Prostate gland (tissue), 2 donors: ENCODE data around the gene HIP1R. TPM values are rescaled to one million over a fixed set of nuclear protein-coding genes. Genes with fewer than 3 reads are reported as not detected.

Experiments used
- DNase-seq: peaks from one replicate; pipeline ENCODE4 v3.0.0-alpha.2; 2019; ENCODE audit warnings: low spot score
- H3K27ac ChIP-seq, 2 donors: fragments of 200-600 bp; sonication (generic); 2 replicates each; pipeline ENCODE4 v1.5.1; 2017 to 2019
- H3K27me3 ChIP-seq: fragments of 200-600 bp; sonication (generic); replicated peaks from 2 replicates; pipeline ENCODE4 v1.5.1; 2019; ENCODE audit not compliant: insufficient read depth
- H3K36me3 ChIP-seq, 2 donors: fragments of 200-600 bp; sonication (generic); 1 replicate in 1 of 2; 2 replicates in 1 of 2; pipeline versions ENCODE4 v1.5.1 to v1.8.1; 2017 to 2019
- H3K4me1 ChIP-seq: fragments of 200-600 bp; sonication (generic); replicated peaks from 2 replicates; pipeline ENCODE4 v1.5.1; 2019
- H3K4me3 ChIP-seq, 2 donors: fragments of 200-600 bp; sonication (generic); 2 replicates each; pipeline ENCODE4 v1.5.1; 2017 to 2019
- H3K9me3 ChIP-seq: fragments of 200-600 bp; sonication (generic); 2 replicates; pipeline ENCODE4 v1.5.1; 2017
- POLR2A ChIP-seq: fragments of 450-650 bp; IDR thresholded peaks from one replicate; pipeline ENCODE4 v1.6.1; 2016; ENCODE audit warnings: antibody characterized with exemption, mild to moderate bottlenecking
- POLR2AphosphoS5 ChIP-seq: sonication (generic); formaldehyde crosslinking; IDR thresholded peaks from one replicate; pipeline ENCODE4 v1.6.1; 2017; ENCODE audit warnings: antibody characterized with exemption
- WGBS: methylation state at CpG from one replicate; pipeline ENCODE4 v1.1.5; 2018; 5-methylcytosine and 5-hydroxymethylcytosine counted together
- intact Hi-C: fragments of 100-400 bp; cut with DNase I; formaldehyde crosslinking; loops from one replicate; pipeline ENCODE4 v1.14.2; 2022
- total RNA-seq, 2 donors: library from RNA; depleted of rRNA; stranded (reverse); fragments of >200 nt; gene quantifications; one replicate each; pipeline ENCODE4 v1.1.0, GENCODE V29; 2016
- TF ChIP-seq, protein P1 (sequence below), 4 experiments: fragments of 200-600 bp in 2 of 4; fragments of 450-650 bp in 2 of 4; sonication (generic) in 2 of 4; IDR thresholded peaks; 1 replicate in 3 of 4; 2 replicates in 1 of 4; pipeline ENCODE4 v1.5.1; 2016 to 2019; ENCODE audit warnings: antibody characterized with exemption in 4 of 4, mild to moderate bottlenecking in 2 of 4, moderate library complexity in 2 of 4

The HIP1R gene
- total RNA-seq, 2 donors from 2014 or later, result 45.1 to 79.3 TPM

GRCh38 chr12:122908915-122909314, 73.7 kb downstream of the HIP1R start:
- intact Hi-C loops, result no loop called here
- TF ChIP-seq, protein P1, sequence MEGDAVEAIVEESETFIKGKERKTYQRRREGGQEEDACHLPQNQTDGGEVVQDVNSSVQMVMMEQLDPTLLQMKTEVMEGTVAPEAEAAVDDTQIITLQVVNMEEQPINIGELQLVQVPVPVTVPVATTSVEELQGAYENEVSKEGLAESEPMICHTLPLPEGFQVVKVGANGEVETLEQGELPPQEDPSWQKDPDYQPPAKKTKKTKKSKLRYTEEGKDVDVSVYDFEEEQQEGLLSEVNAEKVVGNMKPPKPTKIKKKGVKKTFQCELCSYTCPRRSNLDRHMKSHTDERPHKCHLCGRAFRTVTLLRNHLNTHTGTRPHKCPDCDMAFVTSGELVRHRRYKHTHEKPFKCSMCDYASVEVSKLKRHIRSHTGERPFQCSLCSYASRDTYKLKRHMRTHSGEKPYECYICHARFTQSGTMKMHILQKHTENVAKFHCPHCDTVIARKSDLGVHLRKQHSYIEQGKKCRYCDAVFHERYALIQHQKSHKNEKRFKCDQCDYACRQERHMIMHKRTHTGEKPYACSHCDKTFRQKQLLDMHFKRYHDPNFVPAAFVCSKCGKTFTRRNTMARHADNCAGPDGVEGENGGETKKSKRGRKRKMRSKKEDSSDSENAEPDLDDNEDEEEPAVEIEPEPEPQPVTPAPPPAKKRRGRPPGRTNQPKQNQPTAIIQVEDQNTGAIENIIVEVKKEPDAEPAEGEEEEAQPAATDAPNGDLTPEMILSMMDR (IDR thresholded peaks at IDR 0.05), result no peak
- TF ChIP-seq POLR2AphosphoS5 (no peak), POLR2A (no peak)
- H3K27me3 ChIP-seq, result no peaks in the 10 kb centered on the region
- H3K9me3 ChIP-seq, result no peaks in the 10 kb centered on the region
- WGBS, result 81% methylated on average over 6 of the region's 6 CpGs
- no peaks in the 10 kb centered on the region for H3K4me1 ChIP-seq
- no peak for DNase-seq
- no peak overlapping the region for H3K27ac ChIP-seq
- H3K4me3 ChIP-seq, result no peak overlapping the region
- H3K36me3 ChIP-seq, result no peaks in the 10 kb centered on the region

DNA sequence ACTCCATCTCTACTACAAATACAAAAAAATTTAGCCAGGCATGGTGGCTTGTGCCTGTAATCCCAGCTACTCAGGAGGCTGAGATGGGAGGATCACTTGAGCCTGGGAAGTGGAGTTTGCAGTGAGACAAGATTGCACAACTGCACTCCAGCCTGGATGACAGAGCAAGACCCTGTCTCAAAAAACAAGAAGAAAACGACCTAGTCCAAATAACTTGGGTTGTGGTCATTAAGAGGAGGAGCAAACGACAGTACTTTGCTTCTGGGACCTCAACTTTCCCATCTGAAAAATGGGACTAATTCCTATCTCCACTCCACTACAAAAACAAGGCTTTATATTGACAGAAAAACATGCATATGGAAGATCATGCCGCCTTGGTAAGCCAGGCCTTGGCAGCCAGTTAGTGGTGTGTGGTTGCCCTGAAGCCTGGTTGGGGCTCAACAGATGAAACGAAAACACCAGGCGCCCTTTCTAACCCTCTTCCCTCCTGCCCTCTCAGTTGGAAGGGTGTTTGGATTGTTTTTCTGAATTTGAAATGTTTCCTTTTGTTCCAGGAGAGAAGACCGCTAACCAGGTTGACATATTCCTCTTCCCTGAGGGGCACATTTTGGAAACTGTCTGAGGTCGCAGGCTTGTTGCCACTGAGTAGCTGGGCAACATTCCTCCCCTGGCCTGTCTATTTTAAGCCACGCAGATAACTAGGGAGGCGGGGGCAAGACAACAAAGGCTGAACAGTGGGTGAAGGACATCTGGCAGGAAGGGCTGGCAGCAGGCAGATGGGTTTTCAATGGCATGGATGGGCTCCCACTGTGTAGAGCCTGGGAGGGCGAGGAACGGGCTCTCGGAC, 74.4 kb downstream of the HIP1R start:
- intact Hi-C loops, result no loop called here
- TF ChIP-seq POLR2A (no peak), POLR2AphosphoS5 (no peak)
- TF ChIP-seq, protein P1 (IDR thresholded peaks at IDR 0.05), result no peak
- H3K4me1 ChIP-seq, result no peaks in the 10 kb centered on the region
- no peaks in the 10 kb centered on the region for H3K9me3 ChIP-seq
- no peak overlapping the region for H3K4me3 ChIP-seq
- no peaks in the 10 kb centered on the region for H3K36me3 ChIP-seq
- H3K27me3 ChIP-seq, result no peaks in the 10 kb centered on the region
- DNase-seq, result no peak
- 58% methylated on average over 12 of the region's 12 CpGs for WGBS
- no peak overlapping the region for H3K27ac ChIP-seq

Other genes with a start within 250 kb of the HIP1R start
- 1 to 10 TPM; 1.6 to 2.7 TPM for gene HCAR2, start 132.1 kb upstream of the HIP1R start, total RNA-seq
- under 1 TPM; 0.23 to 0.40 TPM for gene HCAR3, start 118.6 kb upstream of the HIP1R start, total RNA-seq
- gene HCAR1, start 104.6 kb upstream of the HIP1R start, total RNA-seq, result under 1 TPM; 0.73 to 0.80 TPM
- gene DENR, start 82.6 kb upstream of the HIP1R start, total RNA-seq, result 10 to 100 TPM; 20.4 to 32.8 TPM
- gene CCDC62, start 60.9 kb upstream of the HIP1R start, total RNA-seq, result 1 to 10 TPM in 1 of 2 donors, under 1 TPM in 1; 0.73 to 8.5 TPM
- 10 to 100 TPM; 37.6 to 67.7 TPM for gene VPS37B, start 60.7 kb downstream of the HIP1R start, total RNA-seq
- 10 to 100 TPM in 1 of 2 donors, 1 to 10 TPM in 1; 8.2 to 50.0 TPM for gene ABCB9, start 131.0 kb downstream of the HIP1R start, total RNA-seq
- gene OGFOD2, start 139.8 kb downstream of the HIP1R start, total RNA-seq, result 10 to 100 TPM; 26.3 to 27.6 TPM
- gene ARL6IP4, start 145.2 kb downstream of the HIP1R start, total RNA-seq, result 100 to 1,000 TPM; 232 to 257 TPM